Uterus (tissue), 2 donors: Measurements from ENCODE around the gene LAMA1.

Source experiments
- CTCF ChIP-seq, 4 experiments: fragments of 200-600 bp in 2 of 4; fragments of 450-650 bp in 2 of 4; sonication (generic) in 2 of 4; IDR thresholded peaks; one replicate each; pipeline ENCODE4 v1.5.1; 2016 to 2019; ENCODE audit warnings: antibody characterized with exemption in 4 of 4, mild to moderate bottlenecking in 2 of 4, moderate library complexity in 1 of 4
- POLR2A ChIP-seq, 2 donors: fragments of 450-650 bp; IDR thresholded peaks; one replicate each; pipeline ENCODE4 v1.6.1; 2016; ENCODE audit warnings: antibody characterized with exemption in 2 of 2, mild to moderate bottlenecking in 1 of 2, moderate library complexity in 1 of 2

GRCh38 chr18:7111134-7111533 is 6.5 kb downstream of the LAMA1 start:
- TF ChIP-seq POLR2A (IDR thresholded peaks at IDR 0.05) (no peak), CTCF (IDR thresholded peaks at IDR 0.05) (no peak)
